Glutamatergic neuron (in vitro differentiated cells): ENCODE results near the gene SLC6A17. TPM values are rescaled to one million over a fixed set of nuclear protein-coding genes. Genes with fewer than 3 reads are reported as not detected.

Source experiments
- DNase-seq: peaks from one replicate; pipeline ENCODE4 v3.0.0; 2022
- H3K27ac Mint-ChIP-seq: one replicate; pipeline ENCODE4 v1.8.0; 2020; ENCODE audit warnings: mild to moderate bottlenecking, mixed read lengths, inconsistent platforms; ENCODE audit not compliant: unreplicated experiment
- H3K27me3 Mint-ChIP-seq: one replicate; pipeline ENCODE4 v1.8.0; 2020; ENCODE audit warnings: mild to moderate bottlenecking, moderate library complexity, mixed read lengths, inconsistent platforms; ENCODE audit not compliant: unreplicated experiment
- H3K36me3 Mint-ChIP-seq: one replicate; pipeline ENCODE4 v1.8.0; 2020; ENCODE audit warnings: mild to moderate bottlenecking, mixed read lengths, inconsistent platforms; ENCODE audit not compliant: unreplicated experiment
- H3K4me1 Mint-ChIP-seq: one replicate; pipeline ENCODE4 v1.8.0; 2020; ENCODE audit warnings: mild to moderate bottlenecking, low read depth, mixed read lengths, inconsistent platforms; ENCODE audit not compliant: unreplicated experiment
- H3K4me3 Mint-ChIP-seq: one replicate; pipeline ENCODE4 v1.8.0; 2020; ENCODE audit warnings: mild to moderate bottlenecking, mixed read lengths, inconsistent platforms; ENCODE audit not compliant: unreplicated experiment
- H3K9me3 Mint-ChIP-seq: one replicate; pipeline ENCODE4 v1.8.0; 2020; ENCODE audit warnings: mild to moderate bottlenecking, moderate library complexity, mixed read lengths, inconsistent platforms; ENCODE audit not compliant: unreplicated experiment
- total RNA-seq: library from RNA; stranded (reverse); fragmentation: NEBNext Ultra II Directional; extraction: Animal tissue kit (Norgen Biotek cat#: 25700); gene quantifications from one replicate; pipeline ENCODE4 v1.2.1, GENCODE V29; 2021; ENCODE audit not compliant: unreplicated experiment
- TF ChIP-seq, protein P1 (sequence below): fragments of 200-600 bp; sonication (generic); IDR thresholded peaks from one replicate; pipeline ENCODE4 v1.5.0; 2021; ENCODE audit not compliant: partially characterized antibody, unreplicated experiment

SLC6A17 gene
- total RNA-seq, 1 donor from 2014 or later = 6.4 TPM

DNA sequence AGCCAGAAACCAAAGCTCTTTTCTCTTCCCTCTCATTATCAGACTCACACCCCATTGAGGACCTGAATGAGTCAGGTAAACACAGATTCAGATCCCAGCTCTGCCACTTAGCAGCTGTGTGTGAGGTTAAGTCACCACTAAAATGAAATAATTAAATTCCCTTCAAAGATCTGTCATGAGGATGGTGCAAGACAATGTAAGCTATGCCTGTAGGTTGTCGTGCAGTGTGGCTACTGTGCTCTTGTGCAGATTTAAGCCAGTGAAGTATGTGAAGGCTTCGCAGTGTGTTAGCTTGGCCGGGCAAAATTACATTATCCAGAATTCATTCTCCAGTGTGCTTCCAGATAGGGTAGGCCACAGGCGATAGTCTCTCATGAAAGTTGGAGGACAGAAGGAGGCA, 24.5 kb upstream of the SLC6A17 start:
- H3K27me3 Mint-ChIP-seq = peaks cover 10% of the 10 kb centered on the region
- TF ChIP-seq, protein P1, sequence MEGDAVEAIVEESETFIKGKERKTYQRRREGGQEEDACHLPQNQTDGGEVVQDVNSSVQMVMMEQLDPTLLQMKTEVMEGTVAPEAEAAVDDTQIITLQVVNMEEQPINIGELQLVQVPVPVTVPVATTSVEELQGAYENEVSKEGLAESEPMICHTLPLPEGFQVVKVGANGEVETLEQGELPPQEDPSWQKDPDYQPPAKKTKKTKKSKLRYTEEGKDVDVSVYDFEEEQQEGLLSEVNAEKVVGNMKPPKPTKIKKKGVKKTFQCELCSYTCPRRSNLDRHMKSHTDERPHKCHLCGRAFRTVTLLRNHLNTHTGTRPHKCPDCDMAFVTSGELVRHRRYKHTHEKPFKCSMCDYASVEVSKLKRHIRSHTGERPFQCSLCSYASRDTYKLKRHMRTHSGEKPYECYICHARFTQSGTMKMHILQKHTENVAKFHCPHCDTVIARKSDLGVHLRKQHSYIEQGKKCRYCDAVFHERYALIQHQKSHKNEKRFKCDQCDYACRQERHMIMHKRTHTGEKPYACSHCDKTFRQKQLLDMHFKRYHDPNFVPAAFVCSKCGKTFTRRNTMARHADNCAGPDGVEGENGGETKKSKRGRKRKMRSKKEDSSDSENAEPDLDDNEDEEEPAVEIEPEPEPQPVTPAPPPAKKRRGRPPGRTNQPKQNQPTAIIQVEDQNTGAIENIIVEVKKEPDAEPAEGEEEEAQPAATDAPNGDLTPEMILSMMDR = no peak
- no peak for DNase-seq
- no peaks in the 10 kb centered on the region for H3K4me1 Mint-ChIP-seq
- H3K9me3 Mint-ChIP-seq = peaks cover 8% of the 10 kb centered on the region
- no peak overlapping the region for H3K4me3 Mint-ChIP-seq
- peaks cover 7% of the 10 kb centered on the region for H3K36me3 Mint-ChIP-seq
- no peak overlapping the region for H3K27ac Mint-ChIP-seq

DNA sequence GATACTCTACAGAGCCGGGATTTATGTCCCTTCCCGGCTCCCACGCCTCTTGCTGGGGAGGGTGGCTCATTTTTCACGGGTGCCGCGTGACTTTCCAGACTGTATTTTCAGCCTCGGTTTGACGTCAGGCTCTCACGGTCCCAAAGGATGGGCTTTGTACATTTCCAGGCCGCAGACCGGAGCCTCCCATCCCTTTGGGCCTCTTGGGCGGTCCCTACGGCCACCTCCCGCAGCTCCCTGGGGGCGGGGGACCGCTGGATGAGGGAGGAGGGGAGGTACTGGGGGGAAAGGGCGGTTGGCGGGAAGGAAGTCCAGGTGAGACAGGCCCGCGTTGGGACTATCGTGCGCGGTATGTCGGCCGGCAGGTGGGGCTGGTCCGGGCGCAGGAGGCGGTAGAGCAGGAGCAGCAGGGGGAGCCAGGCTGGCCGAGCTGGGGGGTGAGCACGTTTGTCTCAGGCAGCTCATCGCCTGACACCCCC, 20.1 kb upstream of the SLC6A17 start:
- Mint-ChIP-seq H3K4me3 (no peak overlapping the region), H3K27ac (no peak overlapping the region), H3K36me3 (peaks cover 7% of the 10 kb centered on the region), H3K27me3 (peaks cover 5% of the 10 kb centered on the region), H3K4me1 (peaks cover 8% of the 10 kb centered on the region), H3K9me3 (peaks cover 4% of the 10 kb centered on the region)
- TF ChIP-seq, protein P1 = no peak
- DNase-seq = no peak

DNA sequence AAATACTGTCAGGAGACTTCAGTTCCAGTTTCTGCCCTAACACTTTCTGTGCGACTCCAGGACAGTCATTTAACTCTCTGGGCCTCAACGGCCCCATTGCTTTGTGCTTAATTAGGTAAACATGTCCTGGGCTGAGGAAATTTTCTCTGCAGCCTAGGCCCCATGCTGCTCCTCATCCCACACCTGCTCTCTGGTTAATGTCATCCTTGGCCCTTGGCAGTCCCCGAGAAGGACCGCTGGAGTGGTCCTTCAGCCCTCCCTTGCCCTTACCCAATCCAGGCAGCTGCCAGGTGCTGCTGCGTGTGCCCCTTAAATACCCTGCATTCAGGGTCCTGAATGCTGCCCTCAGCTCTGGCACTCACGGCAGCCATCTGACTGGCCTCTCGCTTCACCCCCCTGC, 19.3 kb upstream of the SLC6A17 start:
- Mint-ChIP-seq H3K9me3 (peaks cover 8% of the 10 kb centered on the region), H3K27me3 (peaks cover 5% of the 10 kb centered on the region), H3K4me1 (peaks cover 12% of the 10 kb centered on the region), H3K36me3 (peaks cover under 1% of the 10 kb centered on the region), H3K27ac (no peak overlapping the region), H3K4me3 (no peak overlapping the region)
- TF ChIP-seq, protein P1 = no peak
- no peak for DNase-seq

DNA sequence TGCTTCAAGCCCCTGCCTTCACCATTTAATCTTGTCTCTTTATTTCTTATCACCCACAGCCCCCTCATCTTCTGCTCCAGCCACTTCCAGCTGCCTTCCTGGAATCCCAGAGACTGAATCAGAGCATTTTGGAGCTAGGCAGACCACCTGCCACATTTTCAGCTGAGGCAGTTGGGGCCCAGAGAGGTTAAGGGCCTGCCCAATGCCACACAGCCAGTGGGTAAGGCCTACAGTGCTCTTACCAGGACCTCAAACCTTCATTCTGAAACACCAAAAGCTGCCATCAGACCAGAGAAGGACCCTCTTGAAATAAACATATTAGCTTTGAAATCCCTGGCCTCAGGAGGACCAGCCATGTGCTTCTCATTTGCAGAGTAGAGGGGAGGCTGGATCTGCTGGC, 17.6 kb upstream of the SLC6A17 start:
- peaks cover 27% of the 10 kb centered on the region for H3K4me1 Mint-ChIP-seq
- TF ChIP-seq, protein P1 = no peak
- H3K27ac Mint-ChIP-seq = no peak overlapping the region
- H3K36me3 Mint-ChIP-seq = no peaks in the 10 kb centered on the region
- DNase-seq = no peak
- H3K9me3 Mint-ChIP-seq = peaks cover 7% of the 10 kb centered on the region
- H3K27me3 Mint-ChIP-seq = peaks cover 5% of the 10 kb centered on the region
- no peak overlapping the region for H3K4me3 Mint-ChIP-seq

DNA sequence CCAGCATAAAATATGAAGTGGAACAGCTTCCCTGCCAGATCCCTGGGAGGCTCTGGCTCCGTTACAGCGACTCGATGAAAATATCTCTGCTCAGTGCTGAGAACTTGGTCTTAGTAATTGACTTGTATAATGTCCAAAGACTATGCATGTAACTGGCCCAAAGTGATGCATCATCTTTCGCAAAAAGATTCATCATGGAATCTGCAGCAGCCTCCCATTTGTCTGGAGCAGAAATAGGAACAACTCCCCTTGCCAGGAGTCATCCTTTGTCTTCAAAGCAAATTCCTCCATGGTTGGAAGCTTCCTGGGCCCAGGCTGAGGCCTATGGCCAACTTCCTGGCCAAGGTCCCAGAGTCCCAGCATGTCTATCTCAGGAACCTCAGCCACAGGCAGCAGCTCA, 16.9 kb upstream of the SLC6A17 start:
- peaks cover 28% of the 10 kb centered on the region for H3K4me1 Mint-ChIP-seq
- H3K4me3 Mint-ChIP-seq = no peak overlapping the region
- peaks cover 7% of the 10 kb centered on the region for H3K9me3 Mint-ChIP-seq
- TF ChIP-seq, protein P1 = no peak
- no peak for DNase-seq
- H3K36me3 Mint-ChIP-seq = no peaks in the 10 kb centered on the region
- H3K27ac Mint-ChIP-seq = no peak overlapping the region
- peaks cover 3% of the 10 kb centered on the region for H3K27me3 Mint-ChIP-seq
